GM12801 (cell line): ENCODE data around the gene PLXNA4.

Experiments used
- TF ChIP-seq, protein P1 (sequence below): IDR thresholded peaks from one replicate; pipeline ENCODE4 v1.5.1; 2011; ENCODE audit warnings: control low read depth; ENCODE audit not compliant: insufficient read length; ENCODE audit errors: extremely low read depth

The PLXNA4 gene

DNA sequence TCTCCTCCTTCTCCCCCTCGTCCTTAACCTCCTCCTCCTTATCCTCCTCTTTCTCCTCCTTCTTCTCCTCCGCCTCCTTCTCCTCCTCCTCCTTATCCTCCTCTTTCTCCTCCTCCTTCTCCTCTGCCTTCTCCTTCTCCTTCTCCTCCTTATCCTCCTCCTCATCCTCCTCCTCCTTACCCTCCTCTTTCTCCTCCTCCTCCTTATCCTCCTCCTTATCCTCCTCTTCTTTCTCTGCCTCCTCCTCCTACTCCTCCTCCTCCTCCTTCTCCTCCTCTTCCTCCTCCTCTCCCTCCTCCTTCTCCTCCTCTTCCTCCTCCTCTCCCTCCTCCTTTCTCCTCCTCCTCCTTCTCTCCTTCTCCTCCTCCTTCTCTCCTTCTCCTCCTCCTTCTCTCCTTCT, 14.5 kb downstream of the PLXNA4 start:
- TF ChIP-seq, protein P1, sequence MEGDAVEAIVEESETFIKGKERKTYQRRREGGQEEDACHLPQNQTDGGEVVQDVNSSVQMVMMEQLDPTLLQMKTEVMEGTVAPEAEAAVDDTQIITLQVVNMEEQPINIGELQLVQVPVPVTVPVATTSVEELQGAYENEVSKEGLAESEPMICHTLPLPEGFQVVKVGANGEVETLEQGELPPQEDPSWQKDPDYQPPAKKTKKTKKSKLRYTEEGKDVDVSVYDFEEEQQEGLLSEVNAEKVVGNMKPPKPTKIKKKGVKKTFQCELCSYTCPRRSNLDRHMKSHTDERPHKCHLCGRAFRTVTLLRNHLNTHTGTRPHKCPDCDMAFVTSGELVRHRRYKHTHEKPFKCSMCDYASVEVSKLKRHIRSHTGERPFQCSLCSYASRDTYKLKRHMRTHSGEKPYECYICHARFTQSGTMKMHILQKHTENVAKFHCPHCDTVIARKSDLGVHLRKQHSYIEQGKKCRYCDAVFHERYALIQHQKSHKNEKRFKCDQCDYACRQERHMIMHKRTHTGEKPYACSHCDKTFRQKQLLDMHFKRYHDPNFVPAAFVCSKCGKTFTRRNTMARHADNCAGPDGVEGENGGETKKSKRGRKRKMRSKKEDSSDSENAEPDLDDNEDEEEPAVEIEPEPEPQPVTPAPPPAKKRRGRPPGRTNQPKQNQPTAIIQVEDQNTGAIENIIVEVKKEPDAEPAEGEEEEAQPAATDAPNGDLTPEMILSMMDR: no peak

DNA sequence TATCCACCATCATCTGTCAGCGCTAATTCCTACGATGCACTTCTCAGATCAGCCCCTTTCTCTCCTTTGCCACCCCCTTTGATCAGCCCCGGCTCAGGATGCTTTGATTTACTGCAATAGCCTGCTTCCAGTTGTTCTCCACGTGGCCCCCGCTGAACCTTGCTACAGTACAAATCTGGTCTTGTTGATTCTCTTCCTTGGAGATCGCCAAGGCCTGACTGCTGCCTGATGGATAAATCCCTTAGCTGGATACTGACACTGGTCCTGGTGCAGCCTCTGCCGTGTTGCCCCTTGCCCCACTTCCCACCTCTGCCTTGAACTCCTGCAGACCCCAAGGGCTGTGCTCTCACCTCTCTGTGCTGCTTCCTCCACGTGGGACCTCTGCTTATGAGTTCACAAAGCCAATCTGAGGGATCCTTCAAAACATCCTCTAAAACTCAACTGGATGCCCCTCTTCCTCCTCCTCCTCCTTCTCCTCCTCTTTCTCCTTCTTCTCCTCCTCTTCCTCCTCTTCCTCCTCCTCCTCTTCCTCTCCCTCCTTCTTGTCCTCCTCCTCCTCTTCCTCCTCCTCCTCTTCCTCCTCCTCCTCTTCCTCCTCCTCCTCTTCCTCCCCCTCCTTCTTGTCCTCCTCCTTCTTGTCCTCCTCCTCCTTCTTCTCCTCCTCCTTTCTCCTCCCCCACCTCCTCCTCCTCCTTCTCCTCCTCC, 15.3 kb downstream of the PLXNA4 start:
- TF ChIP-seq, protein P1: no peak

DNA sequence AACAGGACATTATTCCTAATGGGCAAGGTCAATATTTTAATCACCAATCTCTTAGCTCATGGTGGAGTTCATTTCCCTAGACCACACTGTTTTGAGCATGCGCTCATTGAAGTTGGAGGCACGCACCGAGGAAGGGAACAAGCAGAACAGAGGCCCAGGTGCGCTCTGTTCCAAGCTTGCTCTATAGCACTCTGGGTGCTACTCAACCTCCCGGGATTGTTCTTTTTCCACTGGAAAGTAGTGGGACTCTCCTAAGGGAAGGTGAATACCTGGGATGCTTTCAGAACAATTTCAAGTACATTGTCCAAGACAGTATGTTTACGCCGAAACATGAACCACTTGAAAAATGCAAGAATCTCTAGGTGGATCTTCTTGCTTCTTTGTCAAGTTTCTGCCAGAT, 16.2 kb downstream of the PLXNA4 start:
- TF ChIP-seq, protein P1: no peak

DNA sequence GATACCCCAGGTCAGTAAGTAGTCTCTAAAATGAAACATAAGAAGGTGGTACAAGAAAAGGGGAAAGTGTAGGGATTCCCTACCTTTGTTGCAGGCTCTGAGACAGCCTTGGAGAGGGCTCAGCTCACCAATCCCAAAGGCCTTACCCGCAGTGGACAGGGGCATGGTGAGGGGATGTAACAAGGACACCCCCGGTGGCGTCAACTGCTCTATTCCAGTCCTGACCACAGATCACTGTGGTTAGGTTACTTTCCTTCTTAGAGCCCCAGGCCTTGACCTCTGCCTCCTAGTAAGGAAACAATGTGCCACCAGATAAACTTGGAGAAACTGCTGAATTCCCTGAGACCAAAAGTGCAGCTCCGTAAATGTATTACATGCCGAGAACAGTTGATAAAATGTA, 17.5 kb downstream of the PLXNA4 start:
- TF ChIP-seq, protein P1: no peak

DNA sequence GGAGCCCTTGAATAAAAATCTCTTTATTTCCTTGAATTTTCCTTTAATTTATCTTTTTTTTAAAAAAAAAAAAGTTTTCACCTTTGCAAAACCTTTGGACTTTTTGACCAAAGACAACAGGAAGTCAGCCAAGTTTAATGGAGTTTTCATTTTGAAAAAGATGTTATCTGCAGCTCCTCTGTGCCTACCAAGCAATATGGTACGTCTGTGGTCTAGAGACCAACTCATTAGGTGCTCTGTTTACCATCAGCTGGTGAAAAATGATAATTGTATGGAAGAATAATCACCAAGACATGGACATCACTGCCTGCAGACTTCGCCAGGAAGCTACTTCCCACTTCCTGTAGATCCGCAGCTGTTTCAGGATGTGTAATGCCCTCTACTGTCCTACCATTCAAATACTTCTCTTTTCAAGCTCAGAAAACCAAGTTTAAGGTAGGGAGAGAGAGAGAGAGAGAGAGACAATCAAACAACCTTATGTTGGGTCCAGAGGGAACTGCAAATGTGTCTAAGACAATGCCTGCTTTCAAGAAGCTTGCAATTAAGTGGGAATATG, 18.7 kb downstream of the PLXNA4 start:
- TF ChIP-seq, protein P1: no peak

DNA sequence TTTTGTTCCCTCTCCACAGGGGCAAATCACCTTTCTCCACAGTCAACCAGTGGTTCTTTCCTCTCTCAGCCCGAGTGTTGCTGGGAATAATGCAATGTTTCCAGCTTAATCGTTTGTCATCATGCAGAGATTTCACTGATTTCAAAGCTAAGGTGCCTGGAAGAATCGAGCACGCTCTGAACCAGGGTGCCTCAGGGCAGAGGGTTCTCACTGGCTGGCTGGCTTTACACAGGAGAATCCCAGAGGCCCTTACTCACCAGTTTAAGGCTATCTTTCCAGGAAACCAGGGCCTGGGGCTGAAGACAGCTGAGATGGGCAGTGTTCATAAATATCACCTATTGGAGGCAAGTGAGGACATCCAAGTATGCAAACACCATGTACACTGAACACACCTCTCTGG, 21.8 kb downstream of the PLXNA4 start:
- TF ChIP-seq, protein P1: no peak

DNA sequence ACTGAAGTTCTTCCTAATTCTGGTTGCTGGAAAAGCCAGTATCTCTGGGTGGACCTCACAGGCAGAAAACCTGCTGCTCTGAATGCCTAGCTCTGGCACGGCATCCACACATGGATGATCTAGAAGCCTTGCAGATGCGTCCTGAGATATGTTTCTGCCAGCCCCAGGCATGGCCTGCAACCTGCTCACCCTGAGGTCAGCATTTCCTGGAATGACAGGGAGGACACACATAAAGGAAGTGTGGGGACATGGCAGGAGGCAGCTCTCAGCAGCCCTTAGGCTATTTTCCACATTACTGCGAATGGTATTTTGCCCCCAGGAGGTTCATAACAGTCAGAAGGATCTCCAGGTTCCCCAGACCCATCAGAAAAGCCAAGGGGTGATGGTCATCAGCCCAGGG, 23.2 kb downstream of the PLXNA4 start:
- TF ChIP-seq, protein P1: no peak
